Measurements from ENCODE around the gene OR52R1.

GRCh38 chr11:4798427-4799183 lies 5.6 kb downstream of the OR52R1 start:
- TF ChIP-seq POLR2A (IDR thresholded peaks at IDR 0.05; ENCODE audit: extremely low read depth, insufficient read length) (no peak), MAX (IDR thresholded peaks at IDR 0.05; ENCODE audit: low read depth, low read length) (no peak), MYC (IDR thresholded peaks at IDR 0.05; ENCODE audit: low read depth, low read length) (no peak)
- TF ChIP-seq, protein P1, sequence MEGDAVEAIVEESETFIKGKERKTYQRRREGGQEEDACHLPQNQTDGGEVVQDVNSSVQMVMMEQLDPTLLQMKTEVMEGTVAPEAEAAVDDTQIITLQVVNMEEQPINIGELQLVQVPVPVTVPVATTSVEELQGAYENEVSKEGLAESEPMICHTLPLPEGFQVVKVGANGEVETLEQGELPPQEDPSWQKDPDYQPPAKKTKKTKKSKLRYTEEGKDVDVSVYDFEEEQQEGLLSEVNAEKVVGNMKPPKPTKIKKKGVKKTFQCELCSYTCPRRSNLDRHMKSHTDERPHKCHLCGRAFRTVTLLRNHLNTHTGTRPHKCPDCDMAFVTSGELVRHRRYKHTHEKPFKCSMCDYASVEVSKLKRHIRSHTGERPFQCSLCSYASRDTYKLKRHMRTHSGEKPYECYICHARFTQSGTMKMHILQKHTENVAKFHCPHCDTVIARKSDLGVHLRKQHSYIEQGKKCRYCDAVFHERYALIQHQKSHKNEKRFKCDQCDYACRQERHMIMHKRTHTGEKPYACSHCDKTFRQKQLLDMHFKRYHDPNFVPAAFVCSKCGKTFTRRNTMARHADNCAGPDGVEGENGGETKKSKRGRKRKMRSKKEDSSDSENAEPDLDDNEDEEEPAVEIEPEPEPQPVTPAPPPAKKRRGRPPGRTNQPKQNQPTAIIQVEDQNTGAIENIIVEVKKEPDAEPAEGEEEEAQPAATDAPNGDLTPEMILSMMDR (IDR thresholded peaks at IDR 0.05; ENCODE audit: low read depth, low read length) = no peak

Measured in NB4 (cell line).